ENCODE results near the gene TTC24.

DNA sequence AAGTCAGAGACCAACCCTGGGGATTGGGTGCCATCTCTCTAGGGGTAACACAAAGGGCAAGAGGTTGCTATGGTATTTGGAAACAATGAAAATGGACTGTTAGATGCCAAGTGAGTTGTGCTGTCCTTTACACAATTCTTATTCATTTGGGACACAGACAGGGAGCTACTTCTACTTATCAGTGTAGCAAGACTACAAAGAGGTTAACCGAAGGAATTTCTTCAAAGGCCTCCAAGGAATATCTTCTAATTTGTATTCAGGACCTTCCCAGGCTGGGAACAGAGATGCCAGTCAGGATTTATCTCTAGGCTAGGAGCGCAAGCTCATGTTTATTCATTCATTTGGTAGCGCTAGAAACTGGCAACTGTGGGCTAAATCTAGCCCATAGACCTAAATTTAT lies 14.7 kb downstream of the TTC24 start:
- TF ChIP-seq, protein P1, sequence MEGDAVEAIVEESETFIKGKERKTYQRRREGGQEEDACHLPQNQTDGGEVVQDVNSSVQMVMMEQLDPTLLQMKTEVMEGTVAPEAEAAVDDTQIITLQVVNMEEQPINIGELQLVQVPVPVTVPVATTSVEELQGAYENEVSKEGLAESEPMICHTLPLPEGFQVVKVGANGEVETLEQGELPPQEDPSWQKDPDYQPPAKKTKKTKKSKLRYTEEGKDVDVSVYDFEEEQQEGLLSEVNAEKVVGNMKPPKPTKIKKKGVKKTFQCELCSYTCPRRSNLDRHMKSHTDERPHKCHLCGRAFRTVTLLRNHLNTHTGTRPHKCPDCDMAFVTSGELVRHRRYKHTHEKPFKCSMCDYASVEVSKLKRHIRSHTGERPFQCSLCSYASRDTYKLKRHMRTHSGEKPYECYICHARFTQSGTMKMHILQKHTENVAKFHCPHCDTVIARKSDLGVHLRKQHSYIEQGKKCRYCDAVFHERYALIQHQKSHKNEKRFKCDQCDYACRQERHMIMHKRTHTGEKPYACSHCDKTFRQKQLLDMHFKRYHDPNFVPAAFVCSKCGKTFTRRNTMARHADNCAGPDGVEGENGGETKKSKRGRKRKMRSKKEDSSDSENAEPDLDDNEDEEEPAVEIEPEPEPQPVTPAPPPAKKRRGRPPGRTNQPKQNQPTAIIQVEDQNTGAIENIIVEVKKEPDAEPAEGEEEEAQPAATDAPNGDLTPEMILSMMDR (IDR thresholded peaks at IDR 0.05) = no peak
- TF ChIP-seq POLR2A (IDR thresholded peaks at IDR 0.05) = no peak
